Adipose tissue (tissue), 3 donors: Measurements from ENCODE around the gene TMEM179. TPM values are rescaled to one million over a fixed set of nuclear protein-coding genes. Genes with fewer than 3 reads are reported as not detected.
"Not testable (repeated sequence)": the region's sequence is repeated elsewhere in the genome, so short reads cannot be mapped to it uniquely, and the experiment has no call there.

ENCODE experiments used
- H3K27ac ChIP-seq: one replicate; pipeline ENCODE4 v1.5.1; 2013; ENCODE audit warnings: low read depth, low read length
- WGBS, 3 donors: extraction: QIAGEN DNeasy Blood & Tissue Kit; methylation state at CpG; one replicate each; pipeline ENCODE4 v1.1.7; 2013; 5-methylcytosine and 5-hydroxymethylcytosine counted together
- polyA plus RNA-seq, 3 donors: library from polyadenylated mRNA; stranded (reverse); fragments of 200-250 nt; gene quantifications; one replicate each; pipeline ENCODE4 v1.2.3, GENCODE V29; 2013
- donor health status: healthy with polysubstance abuse.
- donor health status: Bipolar disorder and iron deficiency.
- donor health status: healthy.

Gene TMEM179
- 1 to 10 TPM in 1 of 3 donors, under 1 TPM in 1, not detected in 1; 0.10 to 4.2 TPM for polyA plus RNA-seq

DNA sequence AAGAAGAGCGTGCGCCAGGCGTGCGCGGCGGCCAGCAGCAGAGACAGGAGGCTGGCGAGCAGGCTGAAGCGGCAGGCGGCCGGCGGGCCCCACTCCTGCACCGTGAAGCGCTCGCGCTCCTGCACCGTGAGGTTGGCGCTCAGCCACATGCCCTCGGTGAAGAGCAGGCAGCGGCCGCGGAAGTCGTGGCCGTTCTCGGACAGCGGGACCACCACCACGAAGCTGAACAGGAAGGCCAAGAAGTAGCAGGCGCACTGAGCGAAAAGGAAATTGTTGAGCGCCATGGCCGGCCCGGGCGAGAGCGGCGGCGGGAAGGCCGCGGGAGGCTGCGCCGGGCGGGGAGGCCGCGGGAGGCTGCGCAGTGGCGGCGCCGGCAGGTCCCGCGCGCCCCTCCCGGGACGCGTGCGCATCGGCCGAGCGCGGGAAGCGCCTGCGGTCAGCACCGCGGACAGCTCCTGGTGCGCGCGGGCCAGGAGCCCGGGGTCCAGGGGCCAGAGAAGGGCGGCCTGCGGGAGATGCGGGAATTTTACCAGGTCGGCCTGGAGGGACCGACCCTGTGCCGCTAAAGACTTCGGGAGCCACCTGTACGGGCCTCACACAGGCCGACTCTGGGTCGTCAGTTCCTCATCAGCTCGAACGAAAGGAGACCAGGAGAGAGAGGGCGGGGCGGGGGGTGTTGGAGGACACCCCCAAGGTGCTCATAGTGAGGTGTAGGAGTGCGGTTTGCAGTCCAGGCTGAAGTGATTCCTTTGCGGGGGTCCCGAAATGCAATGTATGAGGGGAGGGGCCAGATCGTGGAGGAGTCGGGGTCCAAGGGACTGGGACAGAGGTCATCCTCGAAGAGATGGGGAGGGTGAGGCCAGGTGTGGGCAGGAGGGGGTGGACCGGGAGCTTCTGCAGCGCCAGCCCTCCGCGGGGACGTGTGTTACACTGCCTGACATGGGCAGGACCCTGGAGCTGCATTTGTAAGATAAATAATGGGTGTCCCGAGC is at the start of gene TMEM179:
TSS of gene TMEM179 (minus strand) at position 315 of the 992 bp plus-strand sequence. CDS start at position 284, 31 bp downstream.
- 4 to 8% (median 6%) methylated on average over 86 to 91 of the region's 91 CpGs for WGBS, 3 donors
- H3K27ac ChIP-seq = no peak within 1 kb of the TSS

DNA sequence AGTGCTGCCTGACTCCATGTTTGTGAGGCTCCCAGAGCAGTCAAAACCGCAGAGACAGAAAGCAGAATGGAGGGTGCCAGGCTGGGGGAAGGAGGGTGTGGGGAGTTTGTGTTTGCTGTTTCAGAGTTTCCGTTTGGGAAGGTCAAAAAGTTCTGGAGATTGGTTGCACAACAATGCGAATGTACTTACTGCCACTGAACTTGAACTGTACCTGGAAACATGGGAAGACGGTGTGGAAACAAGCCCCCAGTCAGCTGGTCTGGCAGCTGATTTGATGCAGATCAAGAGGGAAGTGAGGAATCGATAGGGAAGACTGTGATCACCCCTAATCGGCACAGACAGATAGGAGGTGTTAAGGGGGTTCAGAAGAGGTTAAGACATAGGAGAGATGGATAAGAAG is 49.5 kb upstream of the TMEM179 start:
- no peak overlapping the region for H3K27ac ChIP-seq
- 43 to 88% (median 79%) methylated on average over 6 of the region's 6 CpGs for WGBS, 3 donors

DNA sequence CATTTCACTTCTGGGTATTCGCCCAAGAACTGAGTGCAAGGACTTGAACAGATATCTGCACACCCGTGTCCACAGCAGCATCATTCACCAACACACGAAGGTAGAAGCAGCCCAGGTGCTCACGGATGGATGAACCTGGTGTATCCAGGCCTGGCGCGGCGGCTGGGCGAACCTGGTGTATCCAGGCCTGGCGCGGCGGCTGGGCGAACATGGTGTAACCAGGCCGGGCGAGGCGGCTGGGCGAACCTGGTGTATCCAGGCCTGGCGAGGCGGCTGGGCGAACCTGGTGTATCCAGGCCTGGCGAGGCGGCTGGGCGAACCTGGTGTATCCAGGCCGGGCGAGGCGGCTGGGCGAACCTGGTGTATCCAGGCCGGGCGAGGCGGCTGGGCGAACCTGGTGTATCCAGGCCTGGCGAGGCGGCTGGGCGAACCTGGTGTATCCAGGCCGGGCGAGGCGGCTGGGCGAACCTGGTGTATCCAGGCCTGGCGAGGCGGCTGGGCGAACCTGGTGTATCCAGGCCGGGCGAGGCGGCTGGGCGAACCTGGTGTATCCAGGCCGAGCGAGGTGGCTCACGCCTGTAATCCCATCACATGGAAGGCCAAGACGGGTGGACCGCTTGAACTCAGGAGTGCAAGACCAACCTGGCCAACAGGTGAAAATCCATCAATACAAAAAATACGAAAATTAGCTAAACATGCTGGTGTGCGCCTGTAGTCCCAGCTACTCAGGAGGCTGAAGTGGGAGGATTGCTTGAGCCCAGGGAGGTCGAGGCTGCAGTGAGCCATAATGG is 48.8 kb upstream of the TMEM179 start:
- 94 to 97% (median 97%) methylated on average over 31 to 52 of the region's 52 CpGs for WGBS, 3 donors
- H3K27ac ChIP-seq = not testable (repeated sequence)

DNA sequence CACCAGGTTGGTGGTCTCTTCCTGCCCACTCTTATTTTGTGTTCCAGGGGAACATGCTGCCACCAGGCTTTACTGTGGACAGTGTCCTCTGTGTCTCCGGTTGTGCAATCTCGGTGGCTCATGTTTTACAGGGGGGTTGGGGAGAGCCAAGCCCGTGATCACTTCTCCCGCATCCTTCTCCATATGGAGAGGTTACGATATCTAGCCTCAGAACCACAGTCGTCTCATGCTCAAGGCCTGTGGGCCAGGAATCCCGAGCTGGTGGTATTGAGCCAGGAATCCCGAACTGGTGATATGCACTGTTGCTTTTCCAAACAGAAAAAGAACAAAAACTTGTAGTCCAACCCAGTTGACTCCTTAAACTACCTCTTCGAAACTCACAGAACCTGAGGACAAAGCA is 47.8 kb upstream of the TMEM179 start:
- H3K27ac ChIP-seq = no peak overlapping the region
- 90 to 95% (median 94%) methylated on average over 9 of the region's 9 CpGs for WGBS, 3 donors

DNA sequence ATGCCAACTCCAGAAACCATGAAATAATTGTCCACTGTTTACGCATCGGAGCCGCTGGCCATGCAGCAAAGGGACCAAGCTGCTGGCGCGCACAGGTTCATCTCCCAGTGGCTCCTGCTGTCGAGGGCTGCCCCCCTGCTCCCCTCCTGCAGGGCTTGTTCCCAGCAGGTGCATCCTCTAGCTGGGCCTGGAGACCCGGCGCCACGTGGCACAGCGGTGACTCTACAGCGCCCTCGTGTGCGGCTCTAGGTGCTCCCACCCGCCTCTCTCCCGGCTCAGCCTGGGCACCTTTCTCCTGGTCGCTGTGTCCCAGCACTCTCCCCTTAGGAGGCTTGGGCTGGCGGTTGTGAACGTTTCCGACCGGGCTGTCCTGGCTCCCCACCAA is 47.3 kb upstream of the TMEM179 start:
- no peak overlapping the region for H3K27ac ChIP-seq
- WGBS, 3 donors = 82 to 90% (median 85%) methylated on average over 20 of the region's 20 CpGs

DNA sequence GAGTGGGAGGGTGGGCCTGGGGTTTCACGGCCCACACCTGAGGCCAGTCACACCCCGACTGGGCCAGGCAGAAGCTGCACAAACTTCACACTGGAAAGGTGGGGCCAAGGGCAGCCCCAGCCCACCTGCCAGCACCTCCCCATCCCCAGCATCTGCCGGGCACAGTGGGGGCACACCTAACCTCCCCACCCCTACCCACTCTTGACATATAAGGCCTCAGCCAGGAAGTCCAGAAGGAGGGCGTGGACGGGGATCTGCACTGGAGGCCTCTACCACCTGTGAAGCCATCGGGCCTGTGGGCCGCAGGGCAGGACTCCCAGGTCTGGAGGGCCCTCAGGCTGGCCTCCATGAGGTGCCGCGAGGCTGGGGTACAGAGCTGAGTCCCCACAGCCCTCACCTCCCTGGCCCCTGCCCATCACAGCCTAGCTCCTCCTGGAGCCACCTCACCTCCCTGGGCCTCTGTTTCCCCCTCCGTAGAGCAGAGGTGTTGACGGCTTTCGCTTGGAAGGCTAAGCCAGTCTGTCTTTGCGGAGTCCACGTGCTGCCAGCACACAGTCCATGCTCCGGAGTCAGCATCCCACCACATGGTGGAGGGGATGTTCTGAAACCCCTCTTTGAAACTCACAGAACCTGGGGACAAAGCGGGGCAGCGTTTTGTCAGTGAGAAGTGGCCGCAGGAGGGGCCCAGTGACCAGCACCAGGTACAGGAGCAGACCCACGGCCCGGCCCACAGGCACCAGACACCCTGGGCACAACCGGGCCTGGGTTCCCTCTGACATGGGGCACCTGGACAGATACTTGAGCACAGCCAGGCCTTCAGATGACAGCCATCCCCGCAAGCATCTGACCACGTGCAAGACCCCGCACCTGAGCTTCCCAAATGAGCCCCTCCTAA is 46.7 kb upstream of the TMEM179 start:
- WGBS, 3 donors = 88 to 90% (median 88%) methylated on average over 24 of the region's 24 CpGs
- H3K27ac ChIP-seq = no peak overlapping the region

DNA sequence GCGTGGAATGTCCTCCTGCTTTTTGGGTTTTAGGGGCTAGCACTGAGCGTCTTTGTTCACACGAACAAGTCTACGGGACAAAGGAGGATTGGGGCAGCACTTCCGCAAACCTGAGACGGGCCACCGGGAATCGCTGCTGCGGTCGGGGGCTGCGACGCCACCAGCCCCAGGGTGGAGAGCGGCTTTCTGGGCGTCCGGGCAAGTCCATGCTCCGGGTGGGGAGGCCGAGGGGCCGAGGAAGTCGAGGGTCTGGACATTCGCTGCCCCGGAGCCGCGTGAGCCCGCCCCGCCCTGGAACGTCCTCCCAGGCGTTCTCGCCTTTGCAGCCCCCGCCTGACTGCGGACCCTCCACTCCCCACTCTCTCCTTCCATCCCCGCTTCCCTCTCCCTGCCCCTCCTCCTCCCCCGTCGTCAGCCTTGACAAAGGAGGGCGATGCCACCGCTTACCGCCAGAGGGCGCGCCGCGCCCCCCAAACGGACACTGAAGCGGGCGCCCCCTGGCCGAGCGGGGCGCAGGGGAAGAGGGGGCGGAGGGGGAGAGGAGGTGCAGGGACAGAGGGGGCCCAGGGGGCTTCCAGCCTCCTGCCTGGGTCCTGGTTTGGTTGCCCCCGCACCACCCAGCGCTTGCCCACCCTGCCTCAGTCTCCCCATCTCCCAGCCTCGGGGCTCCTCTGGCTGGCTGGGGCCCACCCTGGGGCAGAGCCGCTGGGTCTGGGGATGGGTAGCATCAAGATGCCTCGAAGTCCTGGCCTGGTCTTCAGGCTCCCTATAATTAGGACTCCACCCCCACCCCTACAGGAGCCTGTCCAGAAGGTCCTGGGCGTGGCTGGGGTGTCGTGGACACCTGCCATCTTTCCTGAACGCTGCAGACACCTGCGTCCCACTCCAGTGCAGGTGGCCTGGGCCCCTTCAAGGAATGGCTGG is 45.7 kb upstream of the TMEM179 start:
- WGBS, 3 donors = 7 to 8% (median 8%) methylated on average over 48 to 55 of the region's 56 CpGs
- H3K27ac ChIP-seq = no peak overlapping the region

DNA sequence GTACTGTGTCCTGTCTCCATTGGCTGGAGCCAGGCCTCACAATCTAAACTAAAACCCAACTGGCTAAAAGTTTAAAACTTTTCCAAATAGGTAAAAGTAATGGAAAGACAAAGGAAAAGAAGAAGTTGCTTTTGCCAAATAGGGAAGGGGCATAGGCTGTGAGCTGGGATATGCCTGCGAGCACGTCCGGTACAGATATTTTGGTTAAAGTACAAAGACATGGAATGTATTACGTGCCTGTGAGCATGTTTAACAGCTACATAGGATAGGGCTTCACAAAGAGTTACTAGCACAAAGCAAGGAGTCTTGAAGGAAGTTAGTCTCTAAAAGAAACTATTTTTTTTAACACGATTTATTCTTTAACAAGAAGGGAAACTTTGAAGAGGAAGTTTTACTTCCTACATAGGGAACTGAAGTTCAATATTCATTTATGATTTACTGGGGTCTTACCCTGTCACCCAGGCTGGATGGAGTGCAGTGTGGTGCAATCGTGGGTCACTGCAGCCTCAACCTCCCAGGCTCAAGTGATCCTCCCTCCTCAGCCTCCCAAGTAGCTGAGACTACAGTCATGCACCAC is 43.0 kb upstream of the TMEM179 start:
- 48 to 71% (median 49%) methylated on average over 6 of the region's 6 CpGs for WGBS, 3 donors
- H3K27ac ChIP-seq = no peak overlapping the region

DNA sequence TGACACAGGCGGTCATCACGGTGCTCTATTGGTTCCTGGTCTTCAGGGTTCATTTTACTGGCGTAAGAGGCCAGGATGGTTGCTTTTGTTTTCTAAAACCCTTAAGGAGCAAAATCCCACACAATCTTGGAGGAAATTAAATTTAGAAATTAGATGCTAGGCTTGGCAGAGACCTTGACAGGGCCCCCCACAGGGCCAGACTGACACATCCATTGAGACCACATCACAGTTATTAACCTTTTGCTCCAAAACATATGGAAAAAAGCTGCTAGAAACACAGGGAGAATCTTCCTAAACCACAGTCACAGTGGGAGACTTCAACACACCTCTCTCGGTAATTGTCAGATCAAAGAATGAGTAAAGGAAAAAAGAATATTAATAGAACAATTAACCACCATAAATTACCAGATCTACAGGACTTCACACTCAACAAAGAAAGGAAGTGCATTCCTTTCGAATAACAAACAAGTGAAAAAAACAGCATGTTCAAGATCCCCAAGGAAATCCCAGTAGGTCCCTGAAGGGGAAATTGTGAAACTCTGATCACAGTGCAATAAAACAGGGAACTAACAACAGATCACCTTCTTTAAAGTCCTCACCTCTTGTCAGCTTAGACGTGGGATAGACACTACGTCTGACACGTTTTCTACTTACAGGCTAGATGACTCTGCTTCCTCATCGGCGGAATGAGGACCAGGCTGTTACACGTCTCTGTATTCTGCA is 40.2 kb upstream of the TMEM179 start:
- H3K27ac ChIP-seq = no peak overlapping the region
- 66 to 69% (median 67%) methylated on average over 11 of the region's 11 CpGs for WGBS, 3 donors

DNA sequence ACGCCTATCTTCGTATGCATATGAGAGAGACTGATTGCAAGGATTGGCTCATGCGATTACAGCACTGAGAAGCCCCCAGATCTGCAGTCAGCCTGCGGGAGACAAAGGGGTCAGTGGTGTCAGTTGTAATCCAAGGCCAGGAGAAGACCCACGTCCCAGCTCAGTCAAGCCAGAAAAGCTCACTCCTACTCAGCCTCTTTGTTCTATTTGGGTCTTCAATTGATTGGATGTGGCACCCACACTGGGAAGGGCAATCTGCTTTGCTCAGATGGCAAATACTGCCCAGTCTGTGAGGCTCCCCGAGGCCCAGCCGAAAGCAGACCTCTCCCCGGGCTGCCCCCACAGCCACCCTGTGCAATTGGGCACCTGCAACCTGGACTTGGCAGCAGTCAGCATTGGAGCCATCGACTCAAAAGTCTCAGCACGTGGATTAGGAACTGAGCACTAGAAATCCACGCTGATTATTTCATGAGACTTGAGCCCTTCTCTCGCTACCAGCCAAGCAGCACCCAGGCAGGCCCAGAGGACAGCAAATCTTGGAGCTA is 39.6 kb upstream of the TMEM179 start:
- WGBS, 3 donors = 71 to 86% (median 85%) methylated on average over 12 of the region's 12 CpGs
- H3K27ac ChIP-seq = no peak overlapping the region

DNA sequence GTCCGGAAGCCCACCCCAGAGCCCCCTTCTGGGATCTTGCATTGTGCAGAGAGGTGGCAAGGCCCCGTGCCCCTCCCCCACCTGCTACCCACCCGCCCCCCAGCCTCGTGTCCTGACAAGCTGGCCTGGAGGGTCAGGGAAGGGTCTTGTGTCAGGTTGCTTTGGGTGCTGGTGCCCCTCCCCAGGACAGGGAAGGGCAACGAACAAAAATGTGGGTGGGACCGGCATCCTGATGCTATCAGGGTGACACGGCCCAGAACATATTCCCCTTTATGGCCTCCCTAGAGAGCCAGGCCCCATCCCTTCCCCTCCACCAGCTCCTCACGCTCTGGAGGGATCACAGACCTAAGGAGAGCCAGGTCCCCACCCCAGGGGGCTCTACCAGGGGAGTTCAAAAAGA is 38.7 kb upstream of the TMEM179 start:
- no peak overlapping the region for H3K27ac ChIP-seq
- WGBS, 3 donors = 52 to 66% (median 65%) methylated on average over 8 of the region's 8 CpGs

DNA sequence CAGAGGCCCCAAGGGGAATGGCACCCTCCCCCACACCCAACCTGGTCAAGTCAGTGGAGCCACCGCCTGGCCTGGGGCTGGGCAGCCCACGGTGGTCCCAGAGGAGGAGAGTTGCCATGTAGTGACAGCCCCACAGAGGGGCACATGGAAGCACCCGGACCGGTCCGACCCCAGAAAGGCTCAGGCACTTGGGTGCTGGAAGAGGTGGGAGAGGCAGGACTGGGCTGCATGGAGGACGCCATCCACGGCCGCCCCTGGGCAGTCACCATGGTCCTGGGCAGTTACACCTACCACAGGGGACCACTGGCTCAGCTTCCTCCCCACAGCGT is 37.9 kb upstream of the TMEM179 start:
- WGBS, 3 donors = 93 to 95% (median 95%) methylated on average over 9 of the region's 9 CpGs
- H3K27ac ChIP-seq = no peak overlapping the region

DNA sequence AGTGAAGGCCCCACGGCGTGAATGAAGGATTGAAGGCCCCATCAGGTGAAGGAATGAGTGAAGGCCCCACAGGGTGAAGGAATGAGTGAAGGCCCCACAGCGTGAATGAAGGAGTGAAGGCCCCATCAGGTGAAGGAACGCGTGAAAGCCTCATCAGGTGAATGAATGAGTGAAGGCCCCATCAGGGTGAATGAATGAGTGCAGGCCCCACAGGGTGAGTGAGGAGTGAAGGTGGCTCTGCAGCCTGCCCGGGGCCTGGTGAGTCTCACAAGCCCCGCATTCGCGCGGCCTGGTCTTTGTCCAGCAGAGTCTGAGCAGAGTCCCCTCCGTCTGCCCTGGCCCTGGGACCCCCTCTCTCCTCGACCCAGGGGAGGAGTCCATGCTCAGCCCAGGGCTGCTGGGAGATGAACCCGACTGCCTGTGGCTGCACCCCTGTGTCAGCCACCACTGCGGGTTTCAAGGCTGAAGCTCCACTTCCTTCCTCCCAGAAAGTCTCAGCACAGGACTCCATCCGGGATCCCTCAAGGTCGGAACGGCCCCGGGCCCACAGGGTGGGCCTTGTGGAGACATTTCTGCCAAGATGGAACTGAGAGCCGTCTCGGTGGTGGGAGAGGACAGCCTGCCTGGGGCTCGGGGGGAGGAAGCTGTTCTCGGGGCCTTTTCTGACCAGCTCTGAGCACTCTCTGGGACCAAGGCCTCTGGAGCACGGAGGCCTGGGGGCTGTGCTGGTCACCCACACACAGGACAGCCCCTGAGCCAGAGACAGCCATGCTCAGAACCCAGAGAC is 37.4 kb upstream of the TMEM179 start:
- WGBS, 3 donors = 61 to 70% (median 64%) methylated on average over 22 to 23 of the region's 23 CpGs
- no peak overlapping the region for H3K27ac ChIP-seq

DNA sequence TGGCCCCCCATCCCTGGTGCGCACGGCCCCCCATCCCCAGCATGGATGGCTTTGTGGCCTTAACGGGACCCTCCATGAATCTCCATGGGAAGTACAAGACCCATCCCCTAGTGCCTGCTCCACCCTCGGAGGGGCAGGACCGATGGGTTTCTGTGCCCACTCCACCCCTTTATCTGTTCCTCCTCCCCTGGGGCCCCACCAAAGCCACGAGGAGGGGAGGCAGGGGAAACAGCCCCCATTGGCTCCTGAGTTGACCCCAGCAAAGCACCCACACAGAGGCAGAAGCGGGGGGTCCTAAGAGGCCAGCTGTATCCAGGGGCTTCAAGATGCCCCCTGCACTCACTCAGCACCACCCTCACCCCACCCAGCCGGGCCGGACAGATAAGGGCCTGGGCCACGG is 36.1 kb upstream of the TMEM179 start:
- no peak overlapping the region for H3K27ac ChIP-seq
- WGBS, 3 donors = 76 to 81% (median 76%) methylated on average over 9 to 10 of the region's 10 CpGs

DNA sequence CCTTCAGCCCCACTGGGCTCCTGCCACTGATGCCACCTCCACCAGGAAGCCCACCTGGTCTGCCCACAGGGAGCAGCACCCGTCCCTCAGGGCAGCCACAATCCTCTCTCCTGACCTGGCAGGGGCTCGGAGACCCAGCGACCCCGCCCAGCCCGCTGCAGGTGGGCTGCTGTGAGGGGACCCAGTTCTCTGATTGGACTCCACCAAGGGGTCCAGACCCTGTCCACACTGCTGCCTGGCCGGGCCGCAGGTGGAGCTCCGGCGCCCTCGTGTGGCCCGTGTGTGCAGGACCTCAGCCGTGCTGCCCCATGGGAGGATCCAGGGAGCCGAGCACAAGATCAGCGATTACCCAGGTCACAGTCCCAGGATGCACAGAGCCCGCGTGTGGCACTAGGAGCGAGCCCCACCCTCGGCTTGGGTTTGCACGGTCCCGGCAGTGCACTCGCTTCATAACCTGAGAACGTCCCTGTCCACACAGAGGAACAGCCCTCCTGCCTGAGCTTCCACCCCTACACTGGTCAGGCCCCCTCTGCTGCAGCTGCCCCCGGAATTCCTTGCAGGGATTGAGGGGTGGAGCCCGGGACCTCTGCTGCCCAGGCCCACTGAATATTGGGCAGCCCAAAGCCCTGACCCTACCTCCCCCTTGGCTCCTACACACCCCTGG is 35.4 kb upstream of the TMEM179 start:
- 6 to 9% (median 8%) methylated on average over 24 of the region's 24 CpGs for WGBS, 3 donors

More for the DNA sequence above, 35.4 kb upstream of the TMEM179 start:
- H3K27ac ChIP-seq = no peak overlapping the region
